ENCODE data around the gene TRABD2B.

Gene TRABD2B

GRCh38 chr1:47895279-47896125 is 101.7 kb downstream of the TRABD2B start:
- Histone ChIP-seq H3K4me2 (ENCODE audit: low read length) (no peak overlapping the region), H3K9me3 (ENCODE audit: control insufficient read depth, insufficient read depth, low read length) (no peaks in the 10 kb centered on the region)

GRCh38 chr1:47894410-47895278 is 102.5 kb downstream of the TRABD2B start:
- H3K79me2 ChIP-seq (ENCODE audit: control insufficient read depth, low read length): no peaks in the 10 kb centered on the region
- no peaks in the 10 kb centered on the region for H4K20me1 ChIP-seq (ENCODE audit: control insufficient read depth, insufficient read depth, low read depth, low read length)
- H3K4me1 ChIP-seq (ENCODE audit: control insufficient read depth, low read length): no peaks in the 10 kb centered on the region
- TF ChIP-seq CTCF (IDR thresholded peaks at IDR 0.05; ENCODE audit: low read depth, low read length, poor library complexity, severe bottlenecking) (no peak), EZH2phosphoT487 (IDR thresholded peaks at IDR 0.05; ENCODE audit: borderline replicate concordance, low read length) (no peak)
- no peaks in the 10 kb centered on the region for H3K9me3 ChIP-seq (ENCODE audit: control insufficient read depth, insufficient read depth, low read length)
- no peaks in the 10 kb centered on the region for H3F3A ChIP-seq (ENCODE audit: control insufficient read depth, insufficient read depth)
- no peaks in the 10 kb centered on the region for H3K9me2 ChIP-seq (replicated peaks; ENCODE audit: control insufficient read depth, low read length)
- H3K27me3 ChIP-seq (ENCODE audit: control insufficient read depth, low read length): peaks cover 11% of the 10 kb centered on the region; the same call in 1 of the 2 replicates
- H3K27ac ChIP-seq (ENCODE audit: low read depth, low read length): no peak overlapping the region
- H3K4me2 ChIP-seq (ENCODE audit: low read length): no peak overlapping the region
- no peak overlapping the region for H3K4me3 ChIP-seq (ENCODE audit: low read length)
- no peaks in the 10 kb centered on the region for H3K36me3 ChIP-seq (ENCODE audit: control insufficient read depth, low read length)

More at GRCh38 chr1:47895279-47896125, 101.7 kb downstream of the TRABD2B start:
- TF ChIP-seq CTCF (IDR thresholded peaks at IDR 0.05; ENCODE audit: low read depth, low read length, poor library complexity, severe bottlenecking) (no peak), EZH2phosphoT487 (IDR thresholded peaks at IDR 0.05; ENCODE audit: borderline replicate concordance, low read length) (no peak)
- Histone ChIP-seq H3K9me2 (replicated peaks; ENCODE audit: control insufficient read depth, low read length) (no peaks in the 10 kb centered on the region), H4K20me1 (ENCODE audit: control insufficient read depth, insufficient read depth, low read depth, low read length) (no peaks in the 10 kb centered on the region), H3F3A (ENCODE audit: control insufficient read depth, insufficient read depth) (no peaks in the 10 kb centered on the region), H3K4me3 (ENCODE audit: low read length) (no peak overlapping the region), H3K36me3 (ENCODE audit: control insufficient read depth, low read length) (no peaks in the 10 kb centered on the region), H3K27ac (ENCODE audit: low read depth, low read length) (no peak overlapping the region), H3K79me2 (ENCODE audit: control insufficient read depth, low read length) (no peaks in the 10 kb centered on the region), H3K27me3 (ENCODE audit: control insufficient read depth, low read length) (peaks cover 11% of the 10 kb centered on the region; the same call in 1 of the 2 replicates), H3K4me1 (ENCODE audit: control insufficient read depth, low read length) (no peaks in the 10 kb centered on the region)

- Histone ChIP-seq H3K36me3 (ENCODE audit: control insufficient read depth, low read length) (no peaks in the 10 kb centered on the region), H3K9me3 (ENCODE audit: control insufficient read depth, insufficient read depth, low read length) (no peaks in the 10 kb centered on the region), H3K27ac (ENCODE audit: low read depth, low read length) (no peak overlapping the region), H3K4me2 (ENCODE audit: low read length) (no peak overlapping the region), H3F3A (ENCODE audit: control insufficient read depth, insufficient read depth) (no peaks in the 10 kb centered on the region), H4K20me1 (ENCODE audit: control insufficient read depth, insufficient read depth, low read depth, low read length) (no peaks in the 10 kb centered on the region), H3K4me1 (ENCODE audit: control insufficient read depth, low read length) (no peaks in the 10 kb centered on the region), H3K27me3 (ENCODE audit: control insufficient read depth, low read length) (peaks cover 11% of the 10 kb centered on the region), H3K9me2 (replicated peaks; ENCODE audit: control insufficient read depth, low read length) (no peaks in the 10 kb centered on the region), H3K4me3 (ENCODE audit: low read length) (no peak overlapping the region), H3K79me2 (ENCODE audit: control insufficient read depth, low read length) (no peaks in the 10 kb centered on the region)
- TF ChIP-seq EZH2phosphoT487 (IDR thresholded peaks at IDR 0.05; ENCODE audit: borderline replicate concordance, low read length): no peak
- no peak for TF ChIP-seq CTCF (IDR thresholded peaks at IDR 0.05; ENCODE audit: low read depth, low read length, poor library complexity, severe bottlenecking)
Observed at GRCh38 chr1:47893412-47893811, 103.8 kb downstream of the TRABD2B start.
